Testis (tissue), 2 donors: ENCODE measurements around the gene SARDH.

ENCODE experiments used
- POLR2A ChIP-seq: fragments of 450-650 bp; IDR thresholded peaks from one replicate; pipeline ENCODE4 v1.6.1; 2017; ENCODE audit warnings: antibody characterized with exemption, mild to moderate bottlenecking, moderate library complexity
- TF ChIP-seq, protein P1 (sequence below), 3 experiments: fragments of 450-650 bp in 2 of 3; fragments of 200-600 bp in 1 of 3; sonication (generic) in 1 of 3; IDR thresholded peaks; one replicate each; pipeline ENCODE4 v1.5.1; 2016 to 2019; ENCODE audit warnings: antibody characterized with exemption in 3 of 3, mild to moderate bottlenecking in 2 of 3, moderate library complexity in 1 of 3

DNA sequence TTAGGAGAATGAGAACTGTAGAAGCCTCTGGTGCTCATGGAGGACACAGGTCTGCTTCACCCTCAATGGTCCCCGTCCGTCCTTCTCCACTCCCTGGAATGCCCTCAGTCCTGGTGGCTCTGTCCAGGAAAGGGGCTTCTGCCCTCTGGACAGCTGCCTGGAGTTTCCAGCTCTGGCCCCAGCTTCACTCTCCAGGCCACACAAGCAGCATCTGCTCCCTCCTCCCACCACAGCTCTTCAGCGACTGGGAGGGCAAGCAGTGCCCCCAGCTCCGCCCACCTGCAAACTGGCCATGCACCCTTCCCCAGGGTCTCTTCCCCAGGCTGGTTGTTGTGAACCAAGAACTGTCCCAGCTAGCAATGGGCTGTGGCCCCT, 4.7 kb downstream of the SARDH start:
- TF ChIP-seq, protein P1, sequence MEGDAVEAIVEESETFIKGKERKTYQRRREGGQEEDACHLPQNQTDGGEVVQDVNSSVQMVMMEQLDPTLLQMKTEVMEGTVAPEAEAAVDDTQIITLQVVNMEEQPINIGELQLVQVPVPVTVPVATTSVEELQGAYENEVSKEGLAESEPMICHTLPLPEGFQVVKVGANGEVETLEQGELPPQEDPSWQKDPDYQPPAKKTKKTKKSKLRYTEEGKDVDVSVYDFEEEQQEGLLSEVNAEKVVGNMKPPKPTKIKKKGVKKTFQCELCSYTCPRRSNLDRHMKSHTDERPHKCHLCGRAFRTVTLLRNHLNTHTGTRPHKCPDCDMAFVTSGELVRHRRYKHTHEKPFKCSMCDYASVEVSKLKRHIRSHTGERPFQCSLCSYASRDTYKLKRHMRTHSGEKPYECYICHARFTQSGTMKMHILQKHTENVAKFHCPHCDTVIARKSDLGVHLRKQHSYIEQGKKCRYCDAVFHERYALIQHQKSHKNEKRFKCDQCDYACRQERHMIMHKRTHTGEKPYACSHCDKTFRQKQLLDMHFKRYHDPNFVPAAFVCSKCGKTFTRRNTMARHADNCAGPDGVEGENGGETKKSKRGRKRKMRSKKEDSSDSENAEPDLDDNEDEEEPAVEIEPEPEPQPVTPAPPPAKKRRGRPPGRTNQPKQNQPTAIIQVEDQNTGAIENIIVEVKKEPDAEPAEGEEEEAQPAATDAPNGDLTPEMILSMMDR (IDR thresholded peaks at IDR 0.05) = no peak
- TF ChIP-seq POLR2A = no peak
